Measurements from ENCODE around the gene IGSF9.

DNA sequence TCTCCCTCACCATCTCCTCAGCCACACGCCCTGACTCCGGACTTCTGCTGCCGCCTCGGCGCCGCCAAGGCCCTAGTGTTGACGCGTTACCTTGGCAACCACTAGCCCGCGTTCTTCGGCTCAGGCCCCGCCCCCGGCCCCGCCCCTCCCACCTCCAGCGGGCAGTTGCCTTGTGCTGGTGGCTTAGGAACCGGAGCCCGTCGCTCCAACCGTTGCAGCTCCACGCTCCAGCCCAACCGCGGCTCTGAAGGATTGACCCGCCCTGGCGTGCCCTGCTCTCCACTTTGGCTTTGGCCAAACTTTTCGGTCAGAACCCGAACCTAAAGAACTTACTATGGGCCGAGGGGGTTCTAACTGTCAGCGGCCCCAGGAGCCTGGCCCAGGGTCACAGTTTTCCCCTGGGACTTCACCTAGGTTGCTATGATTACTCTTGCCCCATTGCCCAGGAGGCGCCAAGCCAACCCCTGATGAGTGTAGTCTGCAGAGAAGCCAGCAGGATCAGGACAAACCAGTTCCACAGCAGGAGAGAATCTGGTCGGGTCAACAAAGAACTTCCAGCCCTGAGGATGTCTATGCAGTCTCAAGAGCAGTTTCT is 45.2 kb downstream of the IGSF9 start, which contains the start of gene CFAP45:
- no peak for TF ChIP-seq EZH2 (IDR thresholded peaks at IDR 0.05; ENCODE audit: insufficient read depth, poor library complexity, severe bottlenecking)
- no peak for TF ChIP-seq EZH2phosphoT487 (IDR thresholded peaks at IDR 0.05; ENCODE audit: insufficient read depth, low read depth)
